WERI-Rb-1 (cell line): ENCODE results near the gene WNK2.
A peak's percentile ranks its signal among the peaks of the same experiment; 100 is the strongest.

Source experiments
- DNase-seq: peaks from one replicate; pipeline ENCODE4 v3.0.0-alpha.2; 2020
- H3K27ac ChIP-seq: fragments of 250-450 bp; sonication (Bioruptor Pico); 2 replicates; pipeline ENCODE4 v1.5.1; 2020; ENCODE audit warnings: mild to moderate bottlenecking, moderate library complexity
- H3K27me3 ChIP-seq: fragments of 250-450 bp; sonication (Bioruptor Pico); 2 replicates; pipeline ENCODE4 v1.5.1; 2021; ENCODE audit warnings: mild to moderate bottlenecking, low read depth, moderate library complexity; ENCODE audit not compliant: insufficient read depth, severe bottlenecking
- H3K36me3 ChIP-seq: fragments of 250-450 bp; sonication (Bioruptor Pico); 2 replicates; pipeline ENCODE4 v1.5.1; 2020; ENCODE audit warnings: mild to moderate bottlenecking, moderate library complexity
- H3K4me3 ChIP-seq: 2 replicates; pipeline ENCODE4 v1.5.1; 2011; ENCODE audit warnings: low read depth, mild to moderate bottlenecking, control low read depth, low read length
- H3K9me3 ChIP-seq: fragments of 250-450 bp; sonication (Bioruptor Pico); 2 replicates; pipeline ENCODE4 v1.5.1; 2021; ENCODE audit warnings: mild to moderate bottlenecking, moderate library complexity; ENCODE audit not compliant: severe bottlenecking
- TF ChIP-seq, protein P1 (sequence below): IDR thresholded peaks from 2 replicates; pipeline ENCODE4 v1.5.1; 2011; ENCODE audit warnings: low read depth, mild to moderate bottlenecking, control low read depth, inconsistent platforms, low read length

The WNK2 gene

DNA sequence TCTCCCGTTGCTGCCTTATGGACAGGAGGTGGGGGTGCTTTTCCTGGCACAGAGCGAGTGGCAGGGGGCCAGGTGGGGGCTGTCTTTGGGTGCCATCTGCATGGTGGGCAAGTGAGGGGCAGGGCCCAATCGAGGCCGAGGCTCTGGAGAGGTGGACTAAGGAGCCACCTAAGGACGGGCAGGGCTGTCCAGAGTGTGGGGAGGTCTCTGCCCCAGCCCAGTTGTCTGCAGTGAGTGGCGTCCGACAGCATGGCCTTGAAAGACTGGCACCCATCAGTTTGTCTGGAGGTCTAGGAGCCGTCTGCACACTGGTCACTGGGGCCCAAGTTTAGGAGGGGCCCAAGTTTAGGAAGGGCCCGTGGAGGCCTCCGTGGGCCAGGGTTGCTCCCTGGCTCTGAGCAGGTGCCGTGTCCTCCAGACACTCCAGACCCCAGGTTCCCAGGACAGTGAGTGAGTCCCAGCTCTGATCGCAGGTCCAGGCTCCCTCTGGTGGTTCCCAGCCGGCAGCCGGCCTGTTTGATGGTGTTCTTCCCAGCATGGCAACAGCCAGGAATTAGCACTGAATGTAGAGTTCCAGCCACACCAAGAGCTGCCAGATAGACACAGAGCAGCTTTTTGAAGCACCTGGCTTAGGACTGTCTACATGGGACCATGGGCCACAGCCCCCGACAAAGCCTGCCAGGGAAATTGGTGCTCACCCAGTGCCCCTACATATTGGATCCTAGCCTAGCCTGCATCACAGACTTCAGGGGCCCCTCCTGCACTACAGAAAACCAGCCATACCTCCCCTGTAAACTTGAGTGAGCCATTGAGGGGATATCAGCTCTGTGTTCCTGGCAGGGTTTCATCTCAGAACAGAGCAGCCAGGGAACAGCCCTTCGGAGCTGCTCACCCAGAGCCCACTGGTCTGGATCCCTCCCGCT lies 120.9 kb downstream of the WNK2 start:
- DNase-seq = peak; percentile 73
- H3K27me3 ChIP-seq = no peaks in the 10 kb centered on the region
- no peaks in the 10 kb centered on the region for H3K9me3 ChIP-seq
- TF ChIP-seq, protein P1, sequence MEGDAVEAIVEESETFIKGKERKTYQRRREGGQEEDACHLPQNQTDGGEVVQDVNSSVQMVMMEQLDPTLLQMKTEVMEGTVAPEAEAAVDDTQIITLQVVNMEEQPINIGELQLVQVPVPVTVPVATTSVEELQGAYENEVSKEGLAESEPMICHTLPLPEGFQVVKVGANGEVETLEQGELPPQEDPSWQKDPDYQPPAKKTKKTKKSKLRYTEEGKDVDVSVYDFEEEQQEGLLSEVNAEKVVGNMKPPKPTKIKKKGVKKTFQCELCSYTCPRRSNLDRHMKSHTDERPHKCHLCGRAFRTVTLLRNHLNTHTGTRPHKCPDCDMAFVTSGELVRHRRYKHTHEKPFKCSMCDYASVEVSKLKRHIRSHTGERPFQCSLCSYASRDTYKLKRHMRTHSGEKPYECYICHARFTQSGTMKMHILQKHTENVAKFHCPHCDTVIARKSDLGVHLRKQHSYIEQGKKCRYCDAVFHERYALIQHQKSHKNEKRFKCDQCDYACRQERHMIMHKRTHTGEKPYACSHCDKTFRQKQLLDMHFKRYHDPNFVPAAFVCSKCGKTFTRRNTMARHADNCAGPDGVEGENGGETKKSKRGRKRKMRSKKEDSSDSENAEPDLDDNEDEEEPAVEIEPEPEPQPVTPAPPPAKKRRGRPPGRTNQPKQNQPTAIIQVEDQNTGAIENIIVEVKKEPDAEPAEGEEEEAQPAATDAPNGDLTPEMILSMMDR = peak; percentile 87
- no peak overlapping the region for H3K27ac ChIP-seq
- no peak overlapping the region for H3K4me3 ChIP-seq
- H3K36me3 ChIP-seq = no peaks in the 10 kb centered on the region

- Histone ChIP-seq H3K9me3 (no peaks in the 10 kb centered on the region), H3K27ac (no peak overlapping the region), H3K4me3 (no peak overlapping the region), H3K27me3 (no peaks in the 10 kb centered on the region), H3K36me3 (no peaks in the 10 kb centered on the region)
- no peak for DNase-seq
- TF ChIP-seq, protein P1 = no peak
These were observed 121.6 kb downstream of the WNK2 start for GRCh38 chr9:93305497-93306020.

- no peaks in the 10 kb centered on the region for H3K27me3 ChIP-seq
- H3K4me3 ChIP-seq = no peak overlapping the region
- H3K27ac ChIP-seq = no peak overlapping the region
- no peak for DNase-seq
- H3K9me3 ChIP-seq = no peaks in the 10 kb centered on the region
- TF ChIP-seq, protein P1 = no peak
- no peaks in the 10 kb centered on the region for H3K36me3 ChIP-seq
These were observed 122.1 kb downstream of the WNK2 start for GRCh38 chr9:93306081-93306480.

- Histone ChIP-seq H3K27ac (no peak overlapping the region), H3K9me3 (no peaks in the 10 kb centered on the region), H3K36me3 (no peaks in the 10 kb centered on the region), H3K4me3 (no peak overlapping the region), H3K27me3 (no peaks in the 10 kb centered on the region)
- DNase-seq = no peak
- TF ChIP-seq, protein P1 = no peak
These were observed 122.7 kb downstream of the WNK2 start for GRCh38 chr9:93306579-93307091.

GRCh38 chr9:93307468-93308157 lies 123.7 kb downstream of the WNK2 start:
- TF ChIP-seq, protein P1 = no peak

More at GRCh38 chr9:93307468-93308157, 123.7 kb downstream of the WNK2 start:
- H3K27ac ChIP-seq = no peak overlapping the region
- DNase-seq = no peak
- H3K9me3 ChIP-seq = no peaks in the 10 kb centered on the region
- H3K27me3 ChIP-seq = no peaks in the 10 kb centered on the region
- H3K4me3 ChIP-seq = no peak overlapping the region
- H3K36me3 ChIP-seq = no peaks in the 10 kb centered on the region
